ENCODE measurements around the gene CRPPA. TPM values are rescaled to one million over a fixed set of nuclear protein-coding genes. Genes with fewer than 3 reads are reported as not detected.
"Not testable (repeated sequence)": the region's sequence is repeated elsewhere in the genome, so short reads cannot be mapped to it uniquely, and the experiment has no call there.

Gene CRPPA
- 4.5 and 6.7 TPM in 2 replicates for total RNA-seq

DNA sequence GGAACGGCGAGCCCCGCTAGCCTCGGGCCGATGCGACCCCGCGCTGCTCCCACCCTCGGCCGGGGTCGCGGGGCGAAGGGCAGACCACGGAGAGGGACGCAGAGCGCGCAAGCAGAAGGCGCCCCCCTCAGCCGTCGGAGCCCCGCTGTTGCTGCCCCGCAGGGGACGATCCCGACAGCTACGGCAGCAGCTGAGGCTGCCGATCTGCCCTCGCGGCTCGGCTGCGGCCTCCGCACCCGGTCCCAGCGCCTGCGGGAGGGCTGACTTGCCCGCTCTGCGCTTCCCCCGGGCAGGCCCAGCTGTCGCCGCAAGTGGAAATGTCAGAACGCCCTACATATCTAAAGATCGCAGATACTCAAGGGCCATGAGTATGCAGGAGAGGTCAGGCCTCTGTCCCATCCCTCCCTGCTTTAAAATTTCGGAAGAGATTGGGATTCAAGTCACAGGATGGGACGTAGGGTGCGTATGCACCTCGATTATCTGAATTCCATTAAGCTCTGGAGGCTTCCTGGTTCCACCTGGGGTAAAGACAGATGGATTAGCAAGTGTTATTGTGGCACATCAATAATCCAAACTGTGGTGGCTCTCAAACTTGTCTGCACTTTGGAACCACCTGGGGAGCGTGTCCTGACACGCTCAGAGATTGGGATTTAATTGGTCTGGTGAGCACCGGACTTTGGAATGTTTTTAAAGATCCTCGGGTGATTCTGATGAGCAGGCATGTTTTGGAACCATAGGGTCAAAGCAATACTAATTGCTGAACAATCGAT, at the start of gene CRPPA:
Gene CRPPA, minus strand, starts transcription at position 206 of the 770 bp plus-strand sequence. CDS start 216 bp downstream, outside the sequence.
- DNase-seq (ENCODE audit: low read depth), result no peak

DNA sequence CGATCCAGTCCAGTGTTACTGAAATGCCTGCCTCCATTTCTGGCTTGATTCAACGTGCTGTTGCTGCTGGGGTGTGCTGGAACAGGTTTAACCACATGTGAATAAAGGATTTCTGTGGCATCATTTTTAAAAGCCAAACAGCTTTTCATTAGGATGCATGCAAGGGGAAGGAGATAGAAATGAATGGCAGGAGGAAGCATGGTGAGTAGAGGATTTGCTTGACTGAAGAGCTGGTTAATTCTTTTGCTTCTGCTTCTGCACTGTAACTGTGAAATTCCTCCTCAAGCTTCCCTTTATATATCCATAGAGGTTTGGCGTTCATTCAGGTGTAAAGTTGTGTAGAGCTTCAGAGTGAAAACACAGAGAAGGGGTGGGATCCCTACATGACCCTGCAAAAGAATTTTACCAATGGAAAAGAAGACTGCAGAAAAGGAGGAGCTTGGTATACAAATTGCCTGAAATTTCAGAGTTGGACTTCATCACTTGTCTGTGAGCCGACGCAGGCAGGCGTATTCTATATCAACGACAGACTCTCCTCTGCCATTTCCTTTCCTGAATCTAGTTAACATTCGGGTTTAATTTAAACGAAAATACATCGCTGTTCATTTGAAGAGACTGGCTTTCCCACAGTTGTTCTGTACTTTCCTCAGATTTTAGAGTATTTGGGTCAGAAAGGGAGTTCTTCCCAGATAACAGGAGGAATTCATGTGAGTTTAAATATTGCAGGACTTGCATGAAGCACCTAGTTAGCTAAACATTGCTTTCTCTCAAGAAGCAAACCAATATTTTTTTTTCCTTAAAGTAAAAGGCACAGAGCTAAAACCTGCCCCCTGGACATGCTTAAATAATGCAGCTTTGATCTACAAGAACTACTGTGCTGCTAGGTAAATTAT, 44.4 kb upstream of the CRPPA start, which contains the start of gene SOSTDC1:
Gene SOSTDC1, minus strand, starts transcription at position 270 of the 893 bp plus-strand sequence. Its CDS starts 70 bp downstream, at position 200.
- DNase-seq (ENCODE audit: low read depth), result peak; percentile 79

DNA sequence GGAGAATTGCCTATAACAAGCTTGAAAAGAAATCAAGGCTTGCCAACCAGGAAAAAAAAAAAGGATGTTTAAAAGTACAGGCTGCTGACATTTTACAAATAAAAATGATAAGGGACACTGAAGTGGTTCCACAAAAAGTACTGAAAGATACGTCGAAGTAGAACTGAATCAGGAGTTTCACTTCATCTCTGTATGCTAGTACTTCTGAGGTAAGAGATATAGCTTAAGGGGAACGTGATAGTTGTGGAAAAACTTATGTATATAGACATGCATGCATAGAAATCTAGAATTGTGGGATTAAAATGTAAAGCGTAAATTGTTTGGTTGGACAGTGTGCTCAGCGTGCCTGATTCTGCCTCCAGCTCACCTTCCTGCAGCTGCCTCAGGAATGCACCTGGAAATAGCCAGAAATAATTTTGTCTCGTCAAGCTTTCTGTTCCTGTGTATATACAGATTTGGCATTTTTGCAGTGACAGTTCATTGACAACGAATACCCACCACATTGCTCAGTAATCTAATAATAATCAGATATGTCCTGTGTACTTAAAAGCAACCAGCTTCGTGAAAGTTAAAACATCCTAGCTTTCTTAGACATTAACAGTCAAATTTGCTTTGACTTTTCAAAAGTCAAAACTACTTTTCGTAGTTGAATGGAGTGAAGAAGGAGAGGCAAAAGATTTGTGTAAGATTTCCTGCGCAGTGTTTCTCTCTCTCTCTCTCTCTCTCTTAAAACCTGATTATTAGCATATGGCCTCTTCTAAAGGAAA, 42.8 kb upstream of the CRPPA start:
- DNase-seq (ENCODE audit: low read depth), result no peak

DNA sequence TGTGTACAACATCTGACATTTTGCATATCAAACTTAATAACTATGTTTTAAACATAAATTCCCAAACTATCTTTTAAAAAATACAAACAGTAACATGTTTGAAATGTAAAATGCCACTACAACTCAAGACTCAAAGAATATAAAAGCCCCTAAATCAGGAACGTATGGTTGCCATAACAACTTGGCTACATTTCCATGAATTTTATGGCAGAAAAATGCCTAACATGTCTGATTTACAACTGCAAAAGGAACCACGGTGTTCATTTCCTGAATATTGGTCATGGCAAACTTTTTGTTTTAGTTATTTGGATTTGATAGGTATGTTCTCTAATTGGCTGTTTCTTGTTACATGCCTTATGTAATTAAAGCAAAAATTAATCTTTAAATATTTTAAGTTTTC, 42.2 kb upstream of the CRPPA start:
- no peak for DNase-seq (ENCODE audit: low read depth)

DNA sequence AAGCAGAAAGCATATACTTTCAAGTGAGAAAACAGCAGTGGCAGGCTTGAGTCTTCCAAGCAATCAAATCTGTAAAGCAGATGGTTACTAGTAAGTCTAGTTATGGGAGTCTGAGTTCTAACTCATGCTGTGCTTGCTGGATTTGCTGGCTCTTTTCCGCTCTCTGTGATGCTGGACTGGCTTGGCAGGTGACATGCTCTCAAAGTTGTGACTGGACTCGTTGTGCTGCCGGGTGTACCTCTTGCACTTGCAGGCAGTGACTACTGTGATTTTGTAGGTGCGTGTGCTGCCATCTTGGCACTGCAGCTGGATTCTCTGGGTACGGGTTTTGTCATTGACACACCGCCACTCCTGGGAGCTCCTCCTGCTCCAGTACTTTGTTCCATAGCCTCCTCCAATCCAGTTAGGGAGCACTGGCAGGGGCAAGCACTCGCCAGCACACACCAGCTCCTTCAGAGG, 41.1 kb upstream of the CRPPA start:
- no peak for DNase-seq (ENCODE audit: low read depth)

DNA sequence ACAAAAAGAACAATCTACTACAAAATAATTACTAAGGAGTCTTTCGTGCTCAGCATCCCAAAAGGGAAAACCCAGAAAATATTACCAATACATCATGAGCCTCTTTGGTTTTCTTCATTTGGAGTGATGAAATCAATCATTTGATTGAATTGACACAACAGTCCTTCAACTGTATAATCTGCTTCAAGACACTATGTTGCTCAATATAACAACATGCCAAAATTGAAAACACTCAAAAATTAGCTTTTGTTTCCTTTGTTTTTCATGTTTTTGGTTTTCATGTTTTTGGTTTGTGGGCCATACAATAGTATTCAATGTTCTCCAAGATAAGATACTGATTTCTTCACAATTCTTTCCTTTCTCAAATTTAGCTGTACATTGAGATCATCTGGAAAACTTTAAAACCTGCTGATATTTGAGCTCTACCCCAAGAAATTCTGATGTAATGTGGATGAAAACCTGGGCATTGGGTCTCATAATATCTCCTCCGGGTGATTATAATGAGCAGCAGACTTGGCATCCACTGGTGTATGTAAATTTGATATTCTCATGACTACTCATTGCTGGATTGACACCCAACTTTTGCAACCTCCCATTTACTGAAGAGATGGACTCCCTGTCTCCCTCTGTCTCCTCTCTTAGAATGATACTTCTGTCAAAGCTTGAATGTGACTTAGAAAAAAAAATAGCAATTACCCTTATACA, 39.6 kb upstream of the CRPPA start:
- no peak for DNase-seq (ENCODE audit: low read depth)

DNA sequence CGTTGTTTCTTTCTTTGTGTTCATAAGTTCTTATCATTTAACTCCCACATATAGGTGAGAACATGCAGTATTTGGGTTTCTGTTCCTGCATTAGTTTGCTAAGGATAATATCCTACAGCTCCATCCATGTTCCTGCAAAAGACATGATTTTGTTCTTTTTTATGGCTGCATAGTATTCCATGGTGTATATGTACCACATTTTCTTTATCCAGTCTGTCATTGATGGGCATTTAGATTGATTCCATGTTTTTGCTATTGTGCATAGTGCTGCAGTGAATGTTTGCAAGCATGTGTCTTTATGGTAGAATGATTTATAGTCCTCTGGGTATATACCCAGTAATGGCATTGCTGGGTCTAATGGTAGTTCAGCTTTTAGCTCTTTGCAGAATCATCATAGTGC, 35.0 kb upstream of the CRPPA start:
- not testable (repeated sequence) for DNase-seq (ENCODE audit: low read depth)

DNA sequence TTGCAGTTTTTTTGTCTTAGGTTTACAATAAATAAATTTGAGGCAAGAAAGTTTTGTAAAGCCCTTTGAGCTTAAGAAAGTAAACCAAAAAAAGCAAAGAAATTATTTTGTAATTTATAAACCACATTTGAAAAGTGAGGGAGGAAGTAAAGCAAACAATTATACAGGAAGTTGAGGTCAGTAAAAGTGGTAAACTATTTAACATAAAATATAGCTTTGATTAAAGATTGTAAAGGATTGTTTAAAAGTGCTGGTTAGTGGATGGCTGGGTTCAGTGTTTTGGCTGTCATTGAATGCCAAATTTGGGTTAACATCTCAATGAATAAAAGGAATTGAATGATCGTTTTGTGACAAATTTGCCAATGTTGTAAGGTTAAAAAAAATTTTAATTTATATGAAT, 34.3 kb upstream of the CRPPA start:
- no peak for DNase-seq (ENCODE audit: low read depth)

DNA sequence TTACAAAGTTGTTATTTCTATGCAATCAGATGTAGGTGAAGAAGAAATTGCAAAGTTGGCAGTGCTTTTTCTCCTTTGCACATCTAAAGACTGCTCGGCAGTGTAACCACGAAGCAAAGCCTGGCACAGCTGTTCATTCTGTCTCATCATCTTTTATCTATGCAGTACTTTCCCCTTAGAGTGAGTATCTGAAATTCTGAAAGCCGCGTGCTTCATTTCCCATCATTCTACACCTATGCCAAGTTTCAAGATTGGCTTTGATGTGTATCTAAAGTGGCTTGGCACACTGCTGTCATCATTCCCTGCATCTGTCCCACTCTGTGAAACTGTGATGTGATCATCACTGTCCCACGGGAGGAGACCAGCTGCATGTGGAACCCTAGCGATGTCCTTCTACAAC, 29.0 kb upstream of the CRPPA start:
- no peak for DNase-seq (ENCODE audit: low read depth)

DNA sequence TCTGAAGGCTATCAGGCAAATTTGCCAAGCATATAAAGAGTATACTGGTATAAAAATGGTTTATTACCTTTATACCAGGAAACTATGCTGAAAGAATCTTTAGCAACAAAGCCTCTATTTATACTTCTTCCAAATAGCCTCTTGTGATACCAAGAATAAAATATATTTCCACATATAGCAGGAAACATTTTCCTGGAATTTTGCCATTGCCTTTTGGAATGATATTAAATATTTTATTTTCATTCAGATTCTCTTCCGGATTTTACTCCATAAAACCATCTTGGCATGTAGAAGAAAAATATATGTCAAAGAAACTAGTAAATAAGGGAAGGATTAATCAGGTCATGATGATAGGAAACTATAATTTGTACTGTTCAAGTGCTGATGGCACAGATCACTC, 26.5 kb upstream of the CRPPA start:
- DNase-seq (ENCODE audit: low read depth), result no peak

DNA sequence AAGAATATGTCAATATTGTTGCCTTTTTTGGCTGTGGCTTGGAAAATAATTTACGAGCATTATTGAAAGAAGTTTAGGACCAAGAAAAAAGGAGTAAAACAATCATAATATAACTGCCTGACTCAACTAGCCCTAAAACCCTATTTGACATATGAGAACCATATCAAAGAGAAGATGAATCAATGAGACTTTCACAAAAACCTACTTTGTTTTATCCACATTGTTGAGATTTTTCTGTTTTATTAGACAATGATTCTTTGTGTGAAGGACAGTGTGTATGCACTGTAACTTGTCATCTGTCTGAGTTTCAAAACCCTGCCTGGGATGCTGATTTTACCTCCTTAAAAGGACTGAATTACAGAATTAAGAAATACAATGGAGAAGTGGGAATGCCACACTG, 25.2 kb upstream of the CRPPA start:
- DNase-seq (ENCODE audit: low read depth), result no peak

DNA sequence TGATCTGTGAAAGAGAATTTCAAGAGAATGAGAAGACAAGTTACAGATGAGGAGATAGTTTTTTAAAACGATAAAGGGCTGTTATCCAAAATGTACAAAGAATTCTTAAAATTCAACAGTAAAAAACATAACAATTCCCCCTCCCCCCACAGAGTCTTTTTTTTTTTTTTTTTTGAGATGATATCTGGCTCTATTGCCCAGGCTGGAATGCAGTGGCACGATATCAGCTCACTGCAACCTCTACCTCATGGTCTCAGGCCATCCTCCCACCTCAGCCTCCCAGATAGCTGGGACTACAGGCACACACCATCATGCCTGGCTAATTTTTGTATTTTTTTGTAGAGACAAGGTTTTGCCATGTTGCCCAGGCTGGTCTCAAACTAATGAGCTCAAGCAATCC, 22.5 kb upstream of the CRPPA start:
- not testable (repeated sequence) for DNase-seq (ENCODE audit: low read depth)

DNA sequence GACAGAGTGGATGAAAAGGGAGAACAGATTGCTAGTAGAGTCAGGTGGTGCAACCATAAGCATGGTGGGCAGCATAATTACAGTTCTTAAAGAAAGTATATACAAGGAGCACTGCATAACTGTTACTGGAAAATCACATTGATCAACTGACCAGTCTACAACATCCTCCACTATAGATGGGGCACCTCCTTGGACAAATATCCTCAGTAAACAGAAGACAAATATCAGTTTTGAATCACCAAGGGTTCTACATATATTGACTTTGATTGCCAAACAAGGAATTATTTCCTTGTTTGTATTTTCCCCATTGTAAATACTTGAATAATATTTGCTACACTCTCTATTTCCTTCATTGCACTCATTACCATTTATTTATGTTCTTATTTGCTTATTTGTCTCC, 17.6 kb upstream of the CRPPA start:
- no peak for DNase-seq (ENCODE audit: low read depth)

DNA sequence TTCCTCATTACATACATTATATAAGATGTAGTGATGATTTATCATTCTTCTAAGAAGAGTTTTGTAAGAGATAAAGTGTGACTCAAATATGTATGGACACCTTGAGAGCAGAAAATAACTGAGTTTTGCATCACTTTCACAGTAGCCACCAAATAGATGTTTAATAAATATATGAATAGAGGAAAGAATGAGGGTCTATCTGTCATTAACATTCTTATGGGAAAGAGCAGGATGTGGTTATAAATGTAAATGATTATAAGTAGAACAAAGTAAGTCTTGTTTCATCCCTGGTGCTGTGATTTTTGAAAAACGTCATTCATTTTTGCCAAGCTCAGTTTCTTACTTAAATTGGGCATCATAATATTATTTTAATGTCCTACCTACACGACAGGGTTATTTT, 15.0 kb upstream of the CRPPA start:
- no peak for DNase-seq (ENCODE audit: low read depth)

DNA sequence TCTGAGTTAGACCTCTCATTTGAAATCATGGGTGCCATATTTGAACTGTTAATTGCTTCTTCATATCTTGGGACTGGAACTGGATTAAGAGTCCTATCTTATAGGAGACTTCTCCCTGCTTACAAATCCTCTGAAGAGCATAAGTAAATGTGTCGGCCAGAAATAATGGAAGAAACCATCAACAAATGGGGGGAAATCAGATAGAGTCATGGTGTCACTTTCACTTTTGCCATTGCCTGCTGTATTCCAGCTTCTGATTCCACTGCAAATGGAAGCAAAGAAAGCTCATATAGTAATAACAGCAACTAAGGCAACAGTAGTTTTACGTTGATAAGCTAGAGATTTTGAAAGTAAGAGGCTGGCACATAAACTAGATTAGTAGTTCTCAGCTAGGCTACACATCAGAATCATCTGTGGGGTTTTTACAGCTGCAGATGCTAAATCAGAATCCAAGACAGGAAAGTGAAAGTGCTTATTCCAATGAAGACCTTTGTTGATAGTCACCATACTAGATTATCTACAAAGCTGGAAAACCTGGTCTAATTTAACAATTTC, 12.3 kb upstream of the CRPPA start:
- DNase-seq (ENCODE audit: low read depth), result no peak

DNA sequence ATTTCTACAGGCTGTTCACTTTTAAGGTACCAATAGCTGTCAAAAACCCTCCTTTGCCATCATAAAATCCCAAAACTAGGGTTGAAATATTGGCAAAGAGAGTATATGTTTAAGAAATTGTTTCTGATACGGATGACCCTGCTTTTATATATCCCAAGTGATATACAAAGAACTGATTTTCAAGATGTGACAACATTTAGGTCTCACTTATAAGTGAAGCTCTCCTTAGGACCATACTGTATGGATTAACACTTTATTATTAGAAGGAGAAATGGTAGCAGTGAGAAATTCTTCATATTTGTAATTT, 11.0 kb upstream of the CRPPA start:
- no peak for DNase-seq (ENCODE audit: low read depth)

DNA sequence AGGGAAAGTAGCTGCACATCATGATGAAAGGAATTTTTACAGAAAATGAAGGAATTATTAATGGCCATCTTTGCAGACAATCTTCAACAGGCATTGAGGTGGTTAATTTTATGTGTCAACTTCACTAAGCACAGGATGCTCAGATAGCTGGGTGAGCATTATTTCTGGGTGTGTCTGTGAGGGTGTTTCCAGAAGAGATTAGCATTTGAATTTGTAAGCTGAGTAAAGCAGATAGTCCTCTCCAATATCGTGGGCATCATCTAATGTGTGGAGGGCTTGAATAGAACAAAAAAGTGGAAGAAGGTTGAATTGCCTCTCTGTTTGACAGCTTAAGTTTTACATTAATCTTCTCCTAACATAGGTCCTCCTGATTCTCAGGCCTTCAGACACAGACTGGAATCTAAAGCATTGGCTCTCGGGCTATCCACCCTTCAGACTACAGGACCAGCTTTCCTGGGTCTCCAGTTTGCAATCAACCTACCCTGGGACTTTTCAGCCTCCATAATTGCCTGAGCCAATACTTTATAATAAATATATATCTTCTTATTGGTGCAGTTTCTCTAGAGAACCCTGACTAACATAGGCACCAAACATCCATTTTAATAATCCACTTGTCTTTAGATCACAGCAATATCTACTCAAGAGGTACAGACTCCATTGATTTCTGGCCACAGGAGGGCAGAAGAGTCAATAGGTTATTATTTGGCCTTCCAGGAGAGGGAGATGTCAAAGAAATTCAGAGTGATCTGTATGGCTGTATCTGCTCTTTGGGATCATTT, 10.5 kb upstream of the CRPPA start:
- peak; percentile 60 for DNase-seq (ENCODE audit: low read depth)

DNA sequence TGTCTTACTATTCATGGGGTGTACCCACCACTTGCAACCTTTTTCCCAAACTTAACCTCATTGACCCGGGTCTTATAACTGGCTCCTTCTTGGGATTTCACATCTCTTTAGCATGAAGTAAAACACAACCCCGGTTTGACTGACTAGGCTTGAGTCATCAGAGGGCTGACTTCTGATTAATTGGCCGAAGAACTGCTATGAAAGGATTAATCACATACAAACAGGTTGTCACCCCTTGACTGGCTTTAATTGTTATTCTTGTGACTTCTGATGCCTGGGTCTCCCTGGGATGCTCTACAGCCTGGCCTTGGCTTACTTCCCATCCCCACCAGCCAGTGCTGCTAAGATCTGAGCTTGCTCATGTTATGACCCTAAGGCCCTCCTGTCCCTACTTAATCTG, 8.8 kb upstream of the CRPPA start:
- DNase-seq (ENCODE audit: low read depth), result peak; percentile 82

DNA sequence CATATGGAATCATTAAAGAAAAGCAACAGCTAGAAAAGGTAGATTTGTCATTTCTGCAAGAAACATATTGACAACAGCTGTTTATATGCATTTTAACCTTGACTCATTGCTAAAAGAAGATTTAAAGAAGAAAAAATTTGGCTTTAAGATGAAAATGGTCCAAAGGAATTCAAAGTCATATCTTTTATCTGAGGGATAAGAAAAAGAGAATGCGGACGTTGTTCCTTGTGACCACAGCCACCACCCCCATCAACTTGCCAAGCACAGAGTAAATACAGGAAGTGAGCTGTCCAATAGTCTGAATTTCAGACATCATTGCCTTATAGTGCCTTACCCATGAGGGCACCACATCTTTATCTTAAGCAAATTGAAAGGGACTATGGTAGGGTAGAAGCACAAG, 7.3 kb upstream of the CRPPA start:
- no peak for DNase-seq (ENCODE audit: low read depth)

DNA sequence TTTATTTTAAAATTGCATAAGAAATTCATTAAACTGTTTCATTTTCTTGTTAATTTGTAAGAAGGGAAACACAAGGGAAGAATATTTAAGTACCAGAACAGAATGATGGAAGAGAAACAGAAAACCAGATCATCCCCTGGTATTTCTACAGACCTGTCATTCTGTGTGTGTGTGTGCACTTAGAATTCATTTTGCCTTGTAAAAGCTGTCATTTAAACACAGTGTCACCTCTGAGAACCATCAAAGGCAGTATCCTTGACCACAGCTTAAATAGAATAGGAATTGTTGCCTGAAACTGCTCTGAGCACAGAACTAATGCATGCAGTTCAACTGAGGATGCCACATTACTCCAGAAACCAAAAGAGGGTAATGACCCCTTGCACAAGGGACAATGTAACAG, 6.8 kb upstream of the CRPPA start:
- DNase-seq (ENCODE audit: low read depth), result no peak

DNA sequence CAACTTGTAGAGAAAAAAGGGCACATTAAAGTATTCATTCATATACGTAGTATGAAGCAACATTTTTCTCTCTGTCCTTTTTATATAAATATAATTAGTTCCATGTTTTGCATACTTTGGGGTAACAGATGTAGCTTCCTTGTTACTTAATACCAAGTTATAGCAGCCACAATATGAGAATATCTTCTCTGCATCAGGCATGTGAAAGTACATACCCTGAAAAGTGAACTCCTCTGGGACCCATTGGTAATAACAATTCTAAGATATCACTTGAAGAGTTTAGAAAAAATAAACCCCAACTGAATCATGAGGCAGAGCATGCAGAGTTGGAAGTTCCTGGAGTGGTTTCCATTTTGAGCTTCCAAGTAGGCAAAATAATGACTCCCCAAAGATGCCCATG, 2.4 kb upstream of the CRPPA start:
- no peak for DNase-seq (ENCODE audit: low read depth)
